Measurements from ENCODE around the gene MB.

Gene MB

GRCh38 chr22:35577799-35578659 lies 39.1 kb downstream of the MB start:
- DNase-seq (ENCODE audit: low spot score), result no peak

- no peak for DNase-seq (ENCODE audit: low spot score)
Measured at GRCh38 chr22:35576671-35577070, 40.5 kb downstream of the MB start.

- DNase-seq (ENCODE audit: low spot score), result peak; percentile 27
Measured at GRCh38 chr22:35575116-35575748, 41.9 kb downstream of the MB start.

GRCh38 chr22:35572556-35572955 lies 44.6 kb downstream of the MB start:
- DNase-seq (ENCODE audit: low spot score), result no peak

- no peak for DNase-seq (ENCODE audit: low spot score)
Measured at GRCh38 chr22:35570686-35571194, 46.4 kb downstream of the MB start.

GRCh38 chr22:35569916-35570315 lies 47.2 kb downstream of the MB start:
- no peak for DNase-seq (ENCODE audit: low spot score)

GRCh38 chr22:35568751-35569739 lies 48.1 kb downstream of the MB start:
- no peak for DNase-seq (ENCODE audit: low spot score)

- no peak for DNase-seq (ENCODE audit: low spot score)
Measured at GRCh38 chr22:35567351-35568141, 49.6 kb downstream of the MB start.

- DNase-seq (ENCODE audit: low spot score), result no peak
Measured at GRCh38 chr22:35564975-35565867, 51.9 kb downstream of the MB start.

- DNase-seq (ENCODE audit: low spot score), result no peak
Measured at GRCh38 chr22:35563211-35563610, 53.9 kb downstream of the MB start.

- no peak for DNase-seq (ENCODE audit: low spot score)
Measured at GRCh38 chr22:35561796-35562526, 55.2 kb downstream of the MB start.

- DNase-seq (ENCODE audit: low spot score), result no peak
Measured at GRCh38 chr22:35560824-35561223, 56.3 kb downstream of the MB start.

- no peak for DNase-seq (ENCODE audit: low spot score)
Measured at GRCh38 chr22:35560366-35560765, 56.8 kb downstream of the MB start.

- DNase-seq (ENCODE audit: low spot score), result no peak
Measured at GRCh38 chr22:35559354-35560005, 57.6 kb downstream of the MB start.

- no peak for DNase-seq (ENCODE audit: low spot score)
Measured at GRCh38 chr22:35558719-35559118, 58.4 kb downstream of the MB start.

- DNase-seq (ENCODE audit: low spot score), result no peak
Measured at GRCh38 chr22:35558031-35558430, 59.1 kb downstream of the MB start.

Measured in SK-N-DZ (cell line).